ENCODE measurements around the gene SLC33A1.
"Not testable (repeated sequence)": the region's sequence is repeated elsewhere in the genome, so short reads cannot be mapped to it uniquely, and the experiment has no call there.

DNA sequence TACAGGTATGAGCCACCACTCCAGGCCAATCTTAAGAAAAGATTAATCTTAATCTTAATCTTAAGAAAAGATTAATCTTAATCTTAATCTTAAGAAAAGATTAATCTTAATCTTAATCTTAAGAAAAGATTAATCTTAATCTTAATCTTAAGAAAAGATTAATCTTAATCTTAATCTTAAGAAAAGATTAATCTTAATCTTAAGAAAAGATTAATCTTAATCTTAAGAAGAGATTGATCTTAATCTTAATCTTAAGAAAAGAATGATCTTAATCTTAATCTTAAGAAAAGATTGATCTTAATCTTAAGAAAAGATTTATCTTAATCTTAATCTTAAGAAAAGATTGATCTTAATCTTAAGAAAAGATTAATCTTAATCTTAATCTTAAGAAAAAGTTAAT, 41.0 kb downstream of the SLC33A1 start:
- TF ChIP-seq EZH2 (IDR thresholded peaks at IDR 0.05; ENCODE audit: borderline replicate concordance, low read depth, low read length, severe bottlenecking), result not testable (repeated sequence)
- TF ChIP-seq, protein P1, sequence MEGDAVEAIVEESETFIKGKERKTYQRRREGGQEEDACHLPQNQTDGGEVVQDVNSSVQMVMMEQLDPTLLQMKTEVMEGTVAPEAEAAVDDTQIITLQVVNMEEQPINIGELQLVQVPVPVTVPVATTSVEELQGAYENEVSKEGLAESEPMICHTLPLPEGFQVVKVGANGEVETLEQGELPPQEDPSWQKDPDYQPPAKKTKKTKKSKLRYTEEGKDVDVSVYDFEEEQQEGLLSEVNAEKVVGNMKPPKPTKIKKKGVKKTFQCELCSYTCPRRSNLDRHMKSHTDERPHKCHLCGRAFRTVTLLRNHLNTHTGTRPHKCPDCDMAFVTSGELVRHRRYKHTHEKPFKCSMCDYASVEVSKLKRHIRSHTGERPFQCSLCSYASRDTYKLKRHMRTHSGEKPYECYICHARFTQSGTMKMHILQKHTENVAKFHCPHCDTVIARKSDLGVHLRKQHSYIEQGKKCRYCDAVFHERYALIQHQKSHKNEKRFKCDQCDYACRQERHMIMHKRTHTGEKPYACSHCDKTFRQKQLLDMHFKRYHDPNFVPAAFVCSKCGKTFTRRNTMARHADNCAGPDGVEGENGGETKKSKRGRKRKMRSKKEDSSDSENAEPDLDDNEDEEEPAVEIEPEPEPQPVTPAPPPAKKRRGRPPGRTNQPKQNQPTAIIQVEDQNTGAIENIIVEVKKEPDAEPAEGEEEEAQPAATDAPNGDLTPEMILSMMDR (IDR thresholded peaks at IDR 0.05; ENCODE audit: borderline replicate concordance, extremely low read depth, low read length, poor library complexity, severe bottlenecking), result not testable (repeated sequence)

All from DND-41 (cell line).